ENCODE measurements around the gene SLCO2B1.

GRCh38 chr11:75246671-75247350 lies 95.9 kb downstream of the SLCO2B1 start:
- TF ChIP-seq ZNF384 (IDR thresholded peaks at IDR 0.05) (no peak), SUZ12 (IDR thresholded peaks at IDR 0.05) (no peak), FOXM1 (IDR thresholded peaks at IDR 0.05; ENCODE audit: borderline replicate concordance) (no peak), ELF4 (IDR thresholded peaks at IDR 0.05) (no peak), FOXA1 (IDR thresholded peaks at IDR 0.05) (no peak), SP1 (IDR thresholded peaks at IDR 0.05) (no peak), BHLHE40 (IDR thresholded peaks at IDR 0.05; ENCODE audit: borderline replicate concordance) (no peak)
